H9 (cell line): ENCODE results near the gene FZD10. TPM values are rescaled to one million over a fixed set of nuclear protein-coding genes. Genes with fewer than 3 reads are reported as not detected.

Experiments
- DNase-seq: peaks from one replicate; pipeline ENCODE4 v3.0.0-alpha.2; 2017
- H2AFZ ChIP-seq: one replicate; pipeline ENCODE4 v1.6.1; 2013; ENCODE audit warnings: mild to moderate bottlenecking, low read length, control low read depth, moderate library complexity
- H2AK5ac ChIP-seq: 2 replicates; pipeline ENCODE4 v1.6.1; 2013; ENCODE audit warnings: low read length, control low read depth, mixed read lengths; ENCODE audit not compliant: insufficient read length
- H2BK120ac ChIP-seq: one replicate; pipeline ENCODE4 v1.6.1; 2013; ENCODE audit warnings: low read depth, mild to moderate bottlenecking, low read length, control low read depth, inconsistent platforms; ENCODE audit not compliant: poor library complexity, severe bottlenecking
- H2BK12ac ChIP-seq: 2 replicates; pipeline ENCODE4 v1.6.1; 2013; ENCODE audit warnings: low read length, control low read depth, mixed read lengths, low read depth; ENCODE audit not compliant: insufficient read length
- H2BK15ac ChIP-seq: 2 replicates; pipeline ENCODE4 v1.6.1; 2013; ENCODE audit warnings: low read depth, low read length, control low read depth
- H2BK20ac ChIP-seq: one replicate; pipeline ENCODE4 v1.6.1; 2013; ENCODE audit warnings: low read depth, mild to moderate bottlenecking, low read length, control low read depth, inconsistent platforms; ENCODE audit not compliant: poor library complexity, severe bottlenecking
- H2BK5ac ChIP-seq: 2 replicates; pipeline ENCODE4 v1.6.1; 2013; ENCODE audit warnings: low read length, control low read depth, mixed read lengths; ENCODE audit not compliant: insufficient read length
- H3K14ac ChIP-seq: 2 replicates; pipeline ENCODE4 v1.6.1; 2013; ENCODE audit warnings: low read length, control low read depth; ENCODE audit not compliant: insufficient read depth
- H3K18ac ChIP-seq: 2 replicates; pipeline ENCODE4 v1.6.1; 2013; ENCODE audit warnings: low read depth, mild to moderate bottlenecking, mixed read lengths, low read length, control low read depth; ENCODE audit not compliant: insufficient read length
- H3K23ac ChIP-seq: 2 replicates; pipeline ENCODE4 v1.6.1; 2013; ENCODE audit warnings: low read length, control low read depth, mixed read lengths, low read depth; ENCODE audit not compliant: insufficient read length
- H3K23me2 ChIP-seq: 2 replicates; pipeline ENCODE4 v1.6.1; 2013; ENCODE audit warnings: low read depth, mild to moderate bottlenecking, mixed read lengths, low read length, control low read depth; ENCODE audit not compliant: insufficient read length, poor library complexity, severe bottlenecking
- H3K27ac ChIP-seq: 2 replicates; pipeline ENCODE4 v1.5.1; 2013; ENCODE audit warnings: low read length, control low read depth, mixed read lengths, low read depth; ENCODE audit not compliant: insufficient read length
- H3K27me3 ChIP-seq: 2 replicates; pipeline ENCODE4 v1.6.1; 2013; ENCODE audit warnings: low read length, control low read depth, inconsistent platforms; ENCODE audit not compliant: insufficient read depth
- H3K4ac ChIP-seq: 2 replicates; pipeline ENCODE4 v1.6.1; 2013; ENCODE audit warnings: low read depth, mild to moderate bottlenecking, control low read depth, inconsistent platforms, low read length, moderate library complexity
- H3K4me1 ChIP-seq: 2 replicates; pipeline ENCODE4 v1.6.1; 2013; ENCODE audit warnings: low read length, control low read depth, inconsistent platforms; ENCODE audit not compliant: insufficient read depth
- H3K4me2 ChIP-seq: 2 replicates; pipeline ENCODE4 v1.6.1; 2013; ENCODE audit warnings: low read length, control low read depth, mixed read lengths; ENCODE audit not compliant: insufficient read length, insufficient read depth
- H3K56ac ChIP-seq: 2 replicates; pipeline ENCODE4 v1.6.1; 2013; ENCODE audit warnings: low read depth, mild to moderate bottlenecking, mixed read lengths, low read length, control low read depth; ENCODE audit not compliant: insufficient read length
- H3K79me1 ChIP-seq: 2 replicates; pipeline ENCODE4 v1.6.1; 2013; ENCODE audit warnings: low read depth, mild to moderate bottlenecking, moderate library complexity, low read length, control low read depth, inconsistent platforms; ENCODE audit not compliant: insufficient read depth, poor library complexity, severe bottlenecking
- H3K79me2 ChIP-seq: 2 replicates; pipeline ENCODE4 v1.6.1; 2013; ENCODE audit warnings: low read length, control low read depth, inconsistent platforms; ENCODE audit not compliant: insufficient read depth
- H3K9ac ChIP-seq: 2 replicates; pipeline ENCODE4 v1.6.1; 2013; ENCODE audit warnings: low read length, control low read depth, mixed read lengths; ENCODE audit not compliant: insufficient read length; ENCODE audit errors: extremely low read depth
- H3K9me3 ChIP-seq: one replicate; pipeline ENCODE4 v1.6.1; 2013; ENCODE audit warnings: low read depth, low read length, inconsistent platforms; ENCODE audit not compliant: control insufficient read depth
- H3T11ph ChIP-seq: one replicate; pipeline ENCODE4 v1.6.1; 2013; ENCODE audit warnings: mild to moderate bottlenecking, low read length, control low read depth, inconsistent platforms
- H4K20me1 ChIP-seq: one replicate; pipeline ENCODE4 v1.6.1; 2013; ENCODE audit not compliant: control insufficient read depth, insufficient read length, insufficient read depth
- H4K5ac ChIP-seq: 2 replicates; pipeline ENCODE4 v1.6.1; 2013; ENCODE audit warnings: low read depth, mild to moderate bottlenecking, mixed read lengths, low read length, control low read depth; ENCODE audit not compliant: insufficient read length
- H4K8ac ChIP-seq: replicated peaks from 2 replicates; pipeline ENCODE4 v1.6.1; 2013; ENCODE audit warnings: low read length, control low read depth, mixed read lengths, low read depth; ENCODE audit not compliant: insufficient read length
- H4K91ac ChIP-seq: 2 replicates; pipeline ENCODE4 v1.6.1; 2013; ENCODE audit warnings: low read depth, mild to moderate bottlenecking, moderate library complexity, mixed read lengths, low read length, control low read depth; ENCODE audit not compliant: insufficient read length
- H3K27ac Mint-ChIP-seq, 3 experiments: 2 replicates in 2 of 3; 3 replicates in 1 of 3; pipeline ENCODE4 v1.8.0; 2020 to 2021; ENCODE audit warnings: mixed read lengths in 3 of 3, mild to moderate bottlenecking in 1 of 3, moderate library complexity in 1 of 3
- H3K27me3 Mint-ChIP-seq: 2 replicates; pipeline ENCODE4 v1.8.0; 2021; ENCODE audit warnings: low read depth, mild to moderate bottlenecking, moderate library complexity, mixed read lengths
- H3K36me3 Mint-ChIP-seq, 3 experiments: 2 replicates in 2 of 3; 3 replicates in 1 of 3; pipeline ENCODE4 v1.8.0; 2020 to 2021; ENCODE audit warnings: low read depth in 3 of 3, mixed read lengths in 3 of 3; ENCODE audit not compliant: insufficient read depth in 1 of 3
- H3K4me1 Mint-ChIP-seq, 2 experiments: 2 replicates each; pipeline ENCODE4 v1.8.0; 2020; ENCODE audit warnings: mixed read lengths in 2 of 2
- H3K4me3 Mint-ChIP-seq, 2 experiments: 2 replicates in 1 of 2; 3 replicates in 1 of 2; pipeline ENCODE4 v1.8.0; 2020 to 2021; ENCODE audit warnings: mild to moderate bottlenecking in 2 of 2, mixed read lengths in 2 of 2, moderate library complexity in 1 of 2
- H3K9me3 Mint-ChIP-seq, 2 experiments: 2 replicates in 1 of 2; 3 replicates in 1 of 2; pipeline ENCODE4 v1.8.0; 2020; ENCODE audit warnings: mild to moderate bottlenecking in 2 of 2, mixed read lengths in 2 of 2, moderate library complexity in 1 of 2
- WGBS: extraction: QIAGEN DNeasy Blood & Tissue Kit; methylation state at CpG from one replicate; pipeline ENCODE4 v1.1.7; 2013; ENCODE audit warnings: missing lambda C conversion rate, low lambda C conversion rate, mixed read lengths; ENCODE audit not compliant: insufficient read length; ENCODE audit errors: extremely low coverage; 5-methylcytosine and 5-hydroxymethylcytosine counted together
- total RNA-seq: library from RNA; stranded (reverse); gene quantifications from 2 replicates; pipeline ENCODE4 v1.2.1, GENCODE V29; 2021
- TF ChIP-seq, protein P1 (sequence below): fragments of 200-600 bp; sonication (generic); conservative IDR thresholded peaks from 3 replicates; pipeline ENCODE4 v1.8.0; 2021; ENCODE audit warnings: antibody characterized with exemption, mild to moderate bottlenecking

Gene FZD10
- total RNA-seq, 1 experiment from 2014 or later, result 1.0 TPM

DNA sequence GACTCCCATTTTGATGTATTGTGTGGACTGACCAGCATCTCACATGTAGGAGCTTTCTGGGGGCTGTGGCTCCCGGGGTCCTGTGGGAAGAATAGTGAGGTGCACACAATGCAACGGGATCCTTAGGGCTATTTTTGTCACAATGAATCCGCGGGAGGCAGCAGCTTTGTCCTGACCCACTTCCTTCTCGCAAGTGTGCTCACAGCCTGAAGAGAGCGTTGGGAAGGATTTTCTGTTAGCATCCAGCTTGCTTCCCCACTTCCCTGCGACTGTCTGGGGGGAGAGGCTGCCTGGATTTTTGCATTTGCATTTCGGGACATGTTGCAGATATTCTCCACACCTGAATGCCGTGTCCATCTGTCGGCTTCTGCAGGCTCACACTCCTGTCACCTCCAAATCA, 31.9 kb downstream of the FZD10 start:
- H2BK12ac ChIP-seq, result no peak overlapping the region
- H3K23me2 ChIP-seq, result peaks cover 3% of the 10 kb centered on the region
- Mint-ChIP-seq H3K9me3 (no peaks in the 10 kb centered on the region; a peak in 2 of 5 replicates), H3K4me3 (no peak overlapping the region), H3K27ac (no peak overlapping the region), H3K27me3 (peaks cover 75% of the 10 kb centered on the region), H3K4me1 (peaks cover 7% of the 10 kb centered on the region in 2 experiments), H3K36me3 (no peaks in the 10 kb centered on the region)
- TF ChIP-seq, protein P1, sequence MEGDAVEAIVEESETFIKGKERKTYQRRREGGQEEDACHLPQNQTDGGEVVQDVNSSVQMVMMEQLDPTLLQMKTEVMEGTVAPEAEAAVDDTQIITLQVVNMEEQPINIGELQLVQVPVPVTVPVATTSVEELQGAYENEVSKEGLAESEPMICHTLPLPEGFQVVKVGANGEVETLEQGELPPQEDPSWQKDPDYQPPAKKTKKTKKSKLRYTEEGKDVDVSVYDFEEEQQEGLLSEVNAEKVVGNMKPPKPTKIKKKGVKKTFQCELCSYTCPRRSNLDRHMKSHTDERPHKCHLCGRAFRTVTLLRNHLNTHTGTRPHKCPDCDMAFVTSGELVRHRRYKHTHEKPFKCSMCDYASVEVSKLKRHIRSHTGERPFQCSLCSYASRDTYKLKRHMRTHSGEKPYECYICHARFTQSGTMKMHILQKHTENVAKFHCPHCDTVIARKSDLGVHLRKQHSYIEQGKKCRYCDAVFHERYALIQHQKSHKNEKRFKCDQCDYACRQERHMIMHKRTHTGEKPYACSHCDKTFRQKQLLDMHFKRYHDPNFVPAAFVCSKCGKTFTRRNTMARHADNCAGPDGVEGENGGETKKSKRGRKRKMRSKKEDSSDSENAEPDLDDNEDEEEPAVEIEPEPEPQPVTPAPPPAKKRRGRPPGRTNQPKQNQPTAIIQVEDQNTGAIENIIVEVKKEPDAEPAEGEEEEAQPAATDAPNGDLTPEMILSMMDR, result no peak
- no peak overlapping the region for H2AK5ac ChIP-seq
- H3K79me1 ChIP-seq, result no peaks in the 10 kb centered on the region
- H3K27me3 ChIP-seq, result no peaks in the 10 kb centered on the region
- H3K79me2 ChIP-seq, result no peaks in the 10 kb centered on the region
- H2BK120ac ChIP-seq, result no peak overlapping the region
- H3T11ph ChIP-seq, result no peak overlapping the region
- no peaks in the 10 kb centered on the region for H4K20me1 ChIP-seq
- H3K9ac ChIP-seq, result no peak overlapping the region
- no peak overlapping the region for H3K27ac ChIP-seq
- no peak overlapping the region for H3K4ac ChIP-seq
- H4K91ac ChIP-seq, result no peak overlapping the region
- H3K56ac ChIP-seq, result no peak overlapping the region
- H3K23ac ChIP-seq, result no peak overlapping the region
- no peak overlapping the region for H2BK5ac ChIP-seq
- H3K4me1 ChIP-seq, result no peaks in the 10 kb centered on the region; the same call in 1 of the 2 replicates
- H3K9me3 ChIP-seq, result no peaks in the 10 kb centered on the region
- no peak overlapping the region for H3K4me2 ChIP-seq
- no CpG with 5 or more reads among the region's 10 CpGs for WGBS
- DNase-seq, result no peak
- no peak overlapping the region for H4K5ac ChIP-seq
- H3K14ac ChIP-seq, result no peak overlapping the region
- no peak overlapping the region for H4K8ac ChIP-seq
- H2BK15ac ChIP-seq, result no peak overlapping the region
- H3K18ac ChIP-seq, result no peak overlapping the region
- H2AFZ ChIP-seq, result no peak overlapping the region
- no peak overlapping the region for H2BK20ac ChIP-seq
